ENCODE data around the gene ARSI. TPM values are rescaled to one million over a fixed set of nuclear protein-coding genes. Genes with fewer than 3 reads are reported as not detected.

Gene ARSI
- total RNA-seq, 1 donor from 2014 or later: not detected

GRCh38 chr5:150323092-150323491 is 20.4 kb upstream of the ARSI start:
- ATAC-seq (ENCODE audit: low read depth) (no peak), DNase-seq (no peak)
- H3K9me3 Mint-ChIP-seq: no peaks in the 10 kb centered on the region
- CTCF ChIA-PET: no interaction called here
- no peaks in the 10 kb centered on the region for H3K36me3 Mint-ChIP-seq (ENCODE audit: low read depth)
- POLR2A ChIA-PET: no interaction called here
- no peak overlapping the region for H3K4me3 Mint-ChIP-seq
- H3K27ac Mint-ChIP-seq: no peak overlapping the region
- H3K4me1 Mint-ChIP-seq: no peaks in the 10 kb centered on the region
- TF ChIP-seq CTCF (IDR thresholded peaks at IDR 0.05): no peak
- intact Hi-C loops (cut with micrococcal nuclease): no loop called here
- H3K27me3 Mint-ChIP-seq: peaks cover 11% of the 10 kb centered on the region

- ATAC-seq (ENCODE audit: low read depth) (no peak), DNase-seq (no peak)
- no peak overlapping the region for H3K4me3 Mint-ChIP-seq
- no peaks in the 10 kb centered on the region for H3K4me1 Mint-ChIP-seq
- CTCF ChIA-PET: no interaction called here
- no peaks in the 10 kb centered on the region for H3K36me3 Mint-ChIP-seq (ENCODE audit: low read depth)
- POLR2A ChIA-PET: no interaction called here
- no peaks in the 10 kb centered on the region for H3K9me3 Mint-ChIP-seq
- TF ChIP-seq CTCF (IDR thresholded peaks at IDR 0.05): no peak
- H3K27me3 Mint-ChIP-seq: peaks cover 12% of the 10 kb centered on the region
- intact Hi-C loops (cut with micrococcal nuclease): no loop called here
- H3K27ac Mint-ChIP-seq: no peak overlapping the region
Measured at GRCh38 chr5:150322202-150322601, 19.5 kb upstream of the ARSI start.

- peaks cover 12% of the 10 kb centered on the region for H3K27me3 Mint-ChIP-seq
- no peaks in the 10 kb centered on the region for H3K36me3 Mint-ChIP-seq (ENCODE audit: low read depth)
- TF ChIP-seq CTCF (IDR thresholded peaks at IDR 0.05): no peak
- no peak overlapping the region for H3K27ac Mint-ChIP-seq
- intact Hi-C loops (cut with micrococcal nuclease): no loop called here
- H3K9me3 Mint-ChIP-seq: no peaks in the 10 kb centered on the region
- H3K4me1 Mint-ChIP-seq: no peaks in the 10 kb centered on the region
- POLR2A ChIA-PET: no interaction called here
- CTCF ChIA-PET: no interaction called here
- DNase-seq (no peak), ATAC-seq (ENCODE audit: low read depth) (no peak)
- H3K4me3 Mint-ChIP-seq: no peak overlapping the region
Measured at GRCh38 chr5:150321784-150322183, 19.1 kb upstream of the ARSI start.

- no peak for ATAC-seq (ENCODE audit: low read depth)
- H3K9me3 Mint-ChIP-seq: no peaks in the 10 kb centered on the region
- TF ChIP-seq CTCF (IDR thresholded peaks at IDR 0.05): no peak
- DNase-seq: no peak
- no peaks in the 10 kb centered on the region for H3K4me1 Mint-ChIP-seq
- H3K4me3 Mint-ChIP-seq: no peak overlapping the region
- peaks cover 9% of the 10 kb centered on the region for H3K27me3 Mint-ChIP-seq
- intact Hi-C loops (cut with micrococcal nuclease): no loop called here
- ChIA-PET POLR2A (no interaction called here), CTCF (no interaction called here)
- H3K36me3 Mint-ChIP-seq (ENCODE audit: low read depth): no peaks in the 10 kb centered on the region
- no peak overlapping the region for H3K27ac Mint-ChIP-seq
Measured at GRCh38 chr5:150321211-150321610, 18.5 kb upstream of the ARSI start.

- no peak overlapping the region for H3K27ac Mint-ChIP-seq
- H3K9me3 Mint-ChIP-seq: no peaks in the 10 kb centered on the region
Measured at GRCh38 chr5:150320044-150320613, 17.4 kb upstream of the ARSI start.

More at GRCh38 chr5:150320044-150320613, 17.4 kb upstream of the ARSI start:
- Mint-ChIP-seq H3K36me3 (ENCODE audit: low read depth) (no peaks in the 10 kb centered on the region), H3K27me3 (peaks cover 11% of the 10 kb centered on the region), H3K4me3 (no peak overlapping the region), H3K4me1 (no peaks in the 10 kb centered on the region)
- ATAC-seq (ENCODE audit: low read depth): no peak
- no peak for DNase-seq
- TF ChIP-seq CTCF (IDR thresholded peaks at IDR 0.05): no peak
- intact Hi-C loops (cut with micrococcal nuclease): no loop called here
- ChIA-PET POLR2A (interaction anchor here (0.6 kb wide), 1 partner anchor 655 kb away, joined by 3 read pairs; no protein-coding TSS in a partner anchor), CTCF (no interaction called here)
